Measurements from ENCODE around the gene BTBD18. TPM values are rescaled to one million over a fixed set of nuclear protein-coding genes. Genes with fewer than 3 reads are reported as not detected.

The BTBD18 gene
- total and polyA plus RNA-seq, 10 of the 15 experiments (the other 5 are each of a cell fraction or from before 2014, with no cell fraction given), result 0.05 to 0.58 (median 0.19) TPM; not detected in 6

DNA sequence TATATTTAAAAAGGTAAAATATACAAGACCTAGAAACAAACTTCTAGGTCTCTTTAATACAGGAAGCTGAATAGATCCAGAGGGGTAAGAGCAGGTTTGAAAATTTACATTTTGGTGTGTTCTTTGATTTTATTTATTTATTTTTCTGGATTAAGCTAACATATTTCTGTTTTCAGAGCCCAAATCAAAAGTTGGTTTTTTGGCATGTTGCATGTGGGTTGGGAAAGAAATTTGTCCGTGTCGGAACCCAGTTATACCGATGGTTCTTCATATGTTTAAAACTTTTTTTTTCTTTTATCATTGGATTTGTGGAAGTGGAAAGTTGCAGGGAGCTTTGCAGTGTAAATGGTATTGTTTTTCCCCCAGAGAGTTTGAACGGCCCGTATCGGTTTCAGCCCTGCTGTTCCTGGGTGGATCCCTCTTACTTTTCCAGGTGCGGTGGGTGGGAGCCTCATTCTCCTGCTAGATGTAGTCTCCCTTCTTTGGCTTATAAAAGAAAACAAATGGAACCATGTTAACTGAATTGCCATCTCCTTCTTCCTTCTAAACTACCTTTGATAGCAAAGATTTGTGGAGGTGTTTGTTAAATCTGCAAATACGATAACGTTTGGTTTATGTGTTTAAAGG is 10.7 kb upstream of the BTBD18 start:
- Histone ChIP-seq H2AFZ (ENCODE audit: control insufficient read depth, low read depth, low read length) (no peak overlapping the region; the same call in 1 of the 2 replicates), H3K4me2 (ENCODE audit: control insufficient read depth, insufficient read depth) (peak overlapping the region; percentile 86), H3K79me2 (ENCODE audit: control insufficient read depth, insufficient read depth, low read length) (peaks cover 57% of the 10 kb centered on the region), H3K4me1 (ENCODE audit: control insufficient read depth, insufficient read depth, low read length) (no peaks in the 10 kb centered on the region), H3K27me3 (replicated peaks in 1 of 2; ENCODE audit: control insufficient read depth in 2 of 2, insufficient read depth in 2 of 2, low read length in 1 of 2) (no peaks in the 10 kb centered on the region), H3K9me3 (replicated peaks; ENCODE audit: control insufficient read depth, insufficient read depth, low read length) (no peaks in the 10 kb centered on the region), H3K9ac (ENCODE audit: control insufficient read depth, insufficient read depth, low read length) (peak overlapping the region; percentile 98), H4K20me1 (ENCODE audit: control insufficient read depth, insufficient read depth) (no peaks in the 10 kb centered on the region), H3K27ac (ENCODE audit: control insufficient read depth, insufficient read depth) (peak overlapping the region; percentile 92), H3K36me3 (ENCODE audit: control insufficient read depth in 2 of 2, insufficient read depth in 2 of 2, low read length in 1 of 2) (peaks cover 0 to 3% of the 10 kb centered on the region in 2 experiments; a peak in 1 of 4 replicates), H3K4me3 (peak overlapping the region; percentile 70)
- no peak for DNase-seq (ENCODE audit: low read depth, low spot score)
- no peak for FAIRE-seq
- TSS peak; percentile 85 for BruUV-seq (replicated peaks)
- ChIA-PET SMC1A (ENCODE audit: uncharacterized antibody, unreplicated experiment) (interaction anchor here (1.1 to 11.4 kb wide), 10 partner anchors 8 to 761 kb away, joined by 3 to 197 read pairs (median 8); partner anchors contain the start of gene BTBD18), CTCF (interaction anchor here (0.9 to 10.1 kb wide), 10 partner anchors 8 to 805 kb away, joined by 3 to 169 read pairs (median 13); partner anchors contain the start of gene BTBD18), POLR2A (interaction anchor here (0.8 to 9.4 kb wide), 8 partner anchors 11 to 100 kb away, joined by 3 to 110 read pairs (median 7); partner anchors contain the start of genes BTBD18 and SELENOH), RAD21 (ENCODE audit: unreplicated experiment) (interaction anchor here (0.8 to 12.9 kb wide), 7 partner anchors 9 to 100 kb away, joined by 3 to 141 read pairs (median 26); partner anchors contain the start of gene BTBD18)
- in situ Hi-C loops (cut with MboI), result no loop called here
- intact Hi-C loops (cut with micrococcal nuclease; ENCODE audit: unreplicated experiment), result loop anchor here (2.0 kb wide), 1 partner anchor 30 kb away; no protein-coding TSS in a partner anchor
- ATAC-seq, result peak; percentile 9; the same call in 1 of the 3 replicates
- no peak for TF ChIP-seq POLR2AphosphoS5 (IDR thresholded peaks at IDR 0.05; ENCODE audit: low read length)
- TF ChIP-seq WRNIP1 (IDR thresholded peaks at IDR 0.05; ENCODE audit: borderline replicate concordance, low read depth, low read length), result 0 out of 2 replicates have a peak, but pooled peaks have one; percentile 50
- no peak for TF ChIP-seq BRCA1 (IDR thresholded peaks at IDR 0.05; ENCODE audit: low read depth, low read length)
- WGBS (ENCODE audit: insufficient coverage, insufficient replicate concordance, low lambda C conversion rate, missing lambda C conversion rate), result 80% methylated on average over 9 of the region's 9 CpGs
